Sigmoid colon (tissue), 4 donors: ENCODE data around the gene POU2F2.

Experiments used
- EP300 ChIP-seq, 4 donors: sonication (generic); formaldehyde crosslinking; IDR thresholded peaks; one replicate each; pipeline ENCODE4 v1.6.1; 2017; ENCODE audit warnings: antibody characterized with exemption in 4 of 4
- POLR2A ChIP-seq, 2 donors: fragments of 450-650 bp; IDR thresholded peaks; one replicate each; pipeline ENCODE4 v1.6.1; 2016; ENCODE audit warnings: antibody characterized with exemption in 2 of 2, mild to moderate bottlenecking in 2 of 2, moderate library complexity in 2 of 2
- POLR2AphosphoS5 ChIP-seq, 4 donors: sonication (generic); formaldehyde crosslinking; IDR thresholded peaks; one replicate each; pipeline ENCODE4 v1.6.1; 2017; ENCODE audit warnings: antibody characterized with exemption in 4 of 4
- TF ChIP-seq, protein P1 (sequence below), 4 experiments: fragments of 450-650 bp in 3 of 4; fragments of 200-600 bp in 1 of 4; IDR thresholded peaks; one replicate each; pipeline ENCODE4 v1.5.1; 2016 to 2019; ENCODE audit warnings: antibody characterized with exemption in 4 of 4, mild to moderate bottlenecking in 3 of 4, moderate library complexity in 2 of 4

DNA sequence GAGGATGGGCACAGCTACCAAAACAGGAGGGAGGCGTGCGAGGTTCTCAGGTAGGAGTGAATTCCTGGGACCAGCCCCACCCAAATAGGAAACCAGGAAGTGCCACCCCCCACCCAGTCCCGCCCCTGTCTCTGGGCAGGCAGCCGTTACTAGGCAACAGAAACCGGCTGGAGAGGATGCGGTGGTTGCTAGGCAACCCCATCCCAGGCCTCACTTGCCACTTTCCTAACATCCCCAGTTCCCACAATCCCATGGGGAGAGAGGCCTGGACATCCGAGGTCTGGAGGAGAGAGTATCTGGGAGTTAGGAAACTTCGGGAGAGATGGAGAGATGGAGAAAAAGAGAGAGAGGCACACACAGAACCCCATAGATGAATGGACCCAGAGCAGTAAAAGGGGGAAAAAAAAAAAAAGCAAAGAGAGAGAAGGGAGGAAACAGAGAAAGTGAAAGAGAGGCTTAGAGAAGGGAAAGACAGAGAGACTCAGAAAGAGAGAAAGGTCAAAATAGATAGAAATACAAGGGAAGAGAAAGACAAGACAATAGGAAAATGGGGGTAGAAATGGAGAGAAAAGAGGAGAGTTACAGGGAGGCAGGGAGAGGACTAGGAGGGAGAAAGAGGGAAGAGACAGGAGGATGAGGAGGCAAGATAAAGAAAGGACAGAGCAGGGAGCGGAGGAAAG, 66.0 kb downstream of the POU2F2 start:
- TF ChIP-seq POLR2AphosphoS5 (IDR thresholded peaks at IDR 0.05) (no peak), EP300 (IDR thresholded peaks at IDR 0.05) (no peak), POLR2A (IDR thresholded peaks at IDR 0.05) (no peak)
- TF ChIP-seq, protein P1, sequence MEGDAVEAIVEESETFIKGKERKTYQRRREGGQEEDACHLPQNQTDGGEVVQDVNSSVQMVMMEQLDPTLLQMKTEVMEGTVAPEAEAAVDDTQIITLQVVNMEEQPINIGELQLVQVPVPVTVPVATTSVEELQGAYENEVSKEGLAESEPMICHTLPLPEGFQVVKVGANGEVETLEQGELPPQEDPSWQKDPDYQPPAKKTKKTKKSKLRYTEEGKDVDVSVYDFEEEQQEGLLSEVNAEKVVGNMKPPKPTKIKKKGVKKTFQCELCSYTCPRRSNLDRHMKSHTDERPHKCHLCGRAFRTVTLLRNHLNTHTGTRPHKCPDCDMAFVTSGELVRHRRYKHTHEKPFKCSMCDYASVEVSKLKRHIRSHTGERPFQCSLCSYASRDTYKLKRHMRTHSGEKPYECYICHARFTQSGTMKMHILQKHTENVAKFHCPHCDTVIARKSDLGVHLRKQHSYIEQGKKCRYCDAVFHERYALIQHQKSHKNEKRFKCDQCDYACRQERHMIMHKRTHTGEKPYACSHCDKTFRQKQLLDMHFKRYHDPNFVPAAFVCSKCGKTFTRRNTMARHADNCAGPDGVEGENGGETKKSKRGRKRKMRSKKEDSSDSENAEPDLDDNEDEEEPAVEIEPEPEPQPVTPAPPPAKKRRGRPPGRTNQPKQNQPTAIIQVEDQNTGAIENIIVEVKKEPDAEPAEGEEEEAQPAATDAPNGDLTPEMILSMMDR (IDR thresholded peaks at IDR 0.05) = no peak
